ENCODE measurements around the gene ACAA2.

DNA sequence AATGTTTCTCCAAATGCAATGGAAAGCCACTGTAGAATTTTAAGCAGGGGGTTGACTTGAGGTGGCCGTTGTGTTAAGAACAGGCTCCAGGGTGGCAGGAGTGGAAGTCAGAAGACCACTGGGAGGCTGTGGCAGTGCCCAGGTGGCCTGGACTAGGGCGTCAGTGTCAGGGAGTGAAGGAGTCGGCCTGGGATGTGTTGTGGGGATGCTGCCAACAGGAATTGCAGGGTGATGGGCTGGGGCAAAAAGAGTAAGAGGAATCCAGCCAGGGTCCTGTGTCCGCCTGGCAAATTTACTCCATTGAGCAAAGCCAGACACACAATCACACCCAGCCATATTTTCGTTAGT lies 55.1 kb downstream of the ACAA2 start:
- TF ChIP-seq, protein P1, sequence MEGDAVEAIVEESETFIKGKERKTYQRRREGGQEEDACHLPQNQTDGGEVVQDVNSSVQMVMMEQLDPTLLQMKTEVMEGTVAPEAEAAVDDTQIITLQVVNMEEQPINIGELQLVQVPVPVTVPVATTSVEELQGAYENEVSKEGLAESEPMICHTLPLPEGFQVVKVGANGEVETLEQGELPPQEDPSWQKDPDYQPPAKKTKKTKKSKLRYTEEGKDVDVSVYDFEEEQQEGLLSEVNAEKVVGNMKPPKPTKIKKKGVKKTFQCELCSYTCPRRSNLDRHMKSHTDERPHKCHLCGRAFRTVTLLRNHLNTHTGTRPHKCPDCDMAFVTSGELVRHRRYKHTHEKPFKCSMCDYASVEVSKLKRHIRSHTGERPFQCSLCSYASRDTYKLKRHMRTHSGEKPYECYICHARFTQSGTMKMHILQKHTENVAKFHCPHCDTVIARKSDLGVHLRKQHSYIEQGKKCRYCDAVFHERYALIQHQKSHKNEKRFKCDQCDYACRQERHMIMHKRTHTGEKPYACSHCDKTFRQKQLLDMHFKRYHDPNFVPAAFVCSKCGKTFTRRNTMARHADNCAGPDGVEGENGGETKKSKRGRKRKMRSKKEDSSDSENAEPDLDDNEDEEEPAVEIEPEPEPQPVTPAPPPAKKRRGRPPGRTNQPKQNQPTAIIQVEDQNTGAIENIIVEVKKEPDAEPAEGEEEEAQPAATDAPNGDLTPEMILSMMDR (IDR thresholded peaks at IDR 0.05) = no peak
- no peak for TF ChIP-seq POLR2A (IDR thresholded peaks at IDR 0.05)

Measured in prostate gland (tissue), 2 donors.